ENCODE data around the gene HELZ. TPM values are rescaled to one million over a fixed set of nuclear protein-coding genes. Genes with fewer than 3 reads are reported as not detected.
"Not testable (repeated sequence)": the region's sequence is repeated elsewhere in the genome, so short reads cannot be mapped to it uniquely, and the experiment has no call there.

Gene HELZ
- total RNA-seq, 1 donor from 2014 or later, result 142 TPM

GRCh38 chr17:67145183-67145805 is 99.7 kb downstream of the HELZ start:
- DNase-seq (ENCODE audit: low spot score), result no peak

DNA sequence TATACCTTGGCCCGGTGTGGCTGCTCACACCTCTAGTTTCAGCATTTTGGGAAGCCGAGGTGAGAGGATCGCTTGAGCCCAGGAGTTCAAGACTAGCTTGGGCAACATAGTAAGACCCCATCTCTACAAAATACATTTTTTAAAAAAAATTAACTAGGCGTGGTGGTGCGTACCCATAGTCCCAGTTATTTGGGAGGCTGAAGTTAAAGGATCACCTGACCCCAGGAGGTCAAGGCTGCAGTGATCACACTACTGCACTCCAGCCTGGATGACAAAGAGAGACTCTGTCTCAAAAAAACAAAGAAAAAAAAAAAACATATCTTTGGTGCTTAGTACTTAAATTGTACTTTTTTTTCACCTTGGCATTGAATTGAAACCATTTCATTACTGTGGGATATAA is 101.7 kb downstream of the HELZ start:
- no peak for DNase-seq (ENCODE audit: low spot score)

DNA sequence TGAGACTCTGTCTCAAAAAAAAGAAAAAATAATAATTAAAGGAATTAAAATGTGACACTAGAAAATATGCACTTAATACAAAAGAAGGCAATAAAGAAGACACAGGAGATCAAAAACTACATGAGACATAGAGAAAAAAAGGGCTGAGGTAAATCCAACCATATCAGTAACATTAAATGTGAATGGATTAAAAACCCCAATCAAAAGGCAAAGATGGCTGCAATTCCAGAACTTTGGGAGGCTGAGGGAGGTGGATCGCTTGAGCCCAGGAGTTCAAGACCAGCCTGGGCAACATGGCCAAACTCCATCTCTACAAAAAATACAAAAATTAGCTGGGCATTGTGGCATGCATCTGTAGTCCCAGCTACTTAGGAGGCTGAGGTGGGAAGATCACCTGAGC is 103.0 kb downstream of the HELZ start:
- DNase-seq (ENCODE audit: low spot score), result not testable (repeated sequence)

DNA sequence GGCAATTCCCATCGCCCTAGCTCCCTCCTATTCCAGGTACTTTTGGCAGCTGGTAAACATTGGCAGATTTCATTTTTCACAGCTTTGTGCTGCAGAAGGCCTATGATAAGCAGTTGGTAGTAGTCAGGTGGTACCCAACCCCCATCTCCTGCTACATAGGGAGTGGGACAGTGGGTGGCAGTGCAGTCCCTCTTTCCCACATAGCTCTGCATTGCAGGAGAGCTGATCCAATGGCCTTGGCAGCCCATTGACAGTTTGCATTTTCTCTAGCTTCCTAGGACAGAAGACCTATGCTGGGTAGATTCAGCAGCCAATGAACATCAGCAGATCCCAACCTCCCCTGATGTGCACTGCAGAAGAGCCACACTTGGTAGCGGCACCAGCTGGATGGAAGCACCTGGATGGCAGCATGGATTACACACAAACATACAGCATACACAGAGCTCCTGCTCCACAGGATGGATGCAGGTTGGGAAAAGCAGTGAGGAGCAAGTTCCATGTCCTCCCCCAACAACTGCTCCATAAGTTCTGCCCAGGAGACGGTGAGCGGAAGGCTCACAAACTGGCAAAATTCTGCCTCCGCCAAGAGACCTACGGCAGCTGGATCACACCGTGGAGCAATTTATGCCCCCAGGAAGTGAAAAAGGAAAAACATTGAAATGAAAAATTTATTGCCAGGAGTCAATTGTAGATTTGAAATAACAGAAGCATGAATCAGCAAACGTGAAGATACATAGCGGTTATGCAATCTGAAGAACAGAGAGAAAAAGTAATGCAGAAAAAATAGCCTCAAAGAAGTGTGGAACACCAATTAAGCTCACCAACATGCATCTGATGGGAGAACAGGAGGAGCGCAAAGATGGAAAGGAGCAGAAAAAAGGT is 105.0 kb downstream of the HELZ start:
- DNase-seq (ENCODE audit: low spot score), result no peak

DNA sequence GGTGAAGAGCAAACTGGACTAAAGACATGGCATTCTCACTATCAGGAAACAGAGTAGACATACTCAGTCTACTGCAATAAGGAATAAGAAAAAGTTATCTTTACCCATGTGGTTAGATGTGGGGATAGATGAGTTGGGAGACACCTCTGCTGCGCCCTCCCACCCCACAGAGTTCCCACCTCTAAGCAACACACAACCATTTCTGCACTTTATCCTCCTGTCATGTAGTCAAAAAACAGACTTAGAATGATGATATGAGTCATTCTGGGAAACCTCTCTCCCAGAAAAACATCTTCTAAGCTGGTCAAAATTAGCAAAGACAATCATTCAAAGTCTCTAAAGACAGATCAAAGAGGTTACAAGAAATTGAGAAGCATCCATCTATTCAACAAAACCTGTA is 105.7 kb downstream of the HELZ start:
- DNase-seq (ENCODE audit: low spot score), result no peak

GRCh38 chr17:67138392-67138791 is 106.6 kb downstream of the HELZ start:
- no peak for DNase-seq (ENCODE audit: low spot score)

GRCh38 chr17:67137860-67138259 is 107.1 kb downstream of the HELZ start:
- DNase-seq (ENCODE audit: low spot score), result no peak

- DNase-seq (ENCODE audit: low spot score), result no peak
These were observed 108.0 kb downstream of the HELZ start for GRCh38 chr17:67137026-67137370.

GRCh38 chr17:67136191-67137025 is 108.6 kb downstream of the HELZ start:
- no peak for DNase-seq (ENCODE audit: low spot score)

DNA sequence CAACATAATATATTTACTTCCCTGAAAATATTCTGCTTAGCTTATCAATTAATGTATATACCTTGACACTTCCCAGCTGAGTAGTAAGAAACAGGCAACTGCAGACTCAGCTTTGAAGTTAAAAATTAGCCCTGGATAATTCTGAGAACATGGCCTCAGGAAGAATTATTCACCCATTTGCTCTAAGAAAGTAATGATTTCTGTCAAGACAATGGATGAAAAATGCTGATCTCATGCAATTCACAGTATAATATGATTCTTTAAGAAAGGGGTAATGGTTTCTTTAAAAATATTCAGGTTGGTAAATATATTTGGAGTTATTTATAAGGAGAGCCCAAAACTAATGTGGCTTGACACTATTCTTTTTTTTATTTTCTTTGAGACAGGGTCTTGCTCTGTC is 111.8 kb downstream of the HELZ start:
- DNase-seq (ENCODE audit: low spot score), result no peak

- no peak for DNase-seq (ENCODE audit: low spot score)
These were observed 112.6 kb downstream of the HELZ start for GRCh38 chr17:67132366-67132765.

GRCh38 chr17:67130768-67131167 is 114.2 kb downstream of the HELZ start:
- no peak for DNase-seq (ENCODE audit: low spot score)

DNA sequence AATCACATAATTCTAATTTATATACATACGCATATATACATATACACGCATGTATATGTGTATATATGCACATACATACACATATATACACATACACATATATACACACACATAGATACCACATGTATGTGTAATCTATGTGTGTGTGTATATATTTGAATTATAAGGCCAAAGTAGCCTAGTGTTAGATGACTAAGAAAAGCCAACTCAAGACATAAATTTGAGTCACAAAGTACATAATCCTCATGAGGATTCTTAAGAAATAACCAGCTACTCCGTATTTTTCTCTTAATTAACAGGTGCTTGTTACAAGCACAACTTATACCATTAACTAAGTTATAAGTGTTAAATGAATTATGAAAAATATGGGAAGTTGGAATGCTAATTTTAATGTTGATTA is 115.7 kb downstream of the HELZ start:
- DNase-seq (ENCODE audit: low spot score), result no peak

DNA sequence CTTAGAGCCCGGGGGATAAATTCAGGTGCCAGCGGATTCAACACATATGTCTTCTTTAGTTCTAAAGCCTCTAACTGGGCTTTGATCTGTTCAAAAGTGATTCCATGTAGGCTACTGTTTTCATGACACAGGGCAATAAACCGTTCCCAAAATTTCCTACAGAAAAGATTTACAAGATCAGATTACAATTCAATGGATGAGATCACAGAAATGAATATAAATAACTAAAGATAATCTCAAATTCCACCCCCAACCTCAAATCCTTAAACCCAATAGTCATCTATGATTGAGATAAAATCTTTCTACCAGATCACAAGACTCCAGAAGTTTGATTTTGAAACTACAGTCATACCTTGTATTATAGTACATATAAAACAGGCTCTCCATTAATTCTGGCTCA is 116.3 kb downstream of the HELZ start:
- DNase-seq (ENCODE audit: low spot score), result no peak

DNA sequence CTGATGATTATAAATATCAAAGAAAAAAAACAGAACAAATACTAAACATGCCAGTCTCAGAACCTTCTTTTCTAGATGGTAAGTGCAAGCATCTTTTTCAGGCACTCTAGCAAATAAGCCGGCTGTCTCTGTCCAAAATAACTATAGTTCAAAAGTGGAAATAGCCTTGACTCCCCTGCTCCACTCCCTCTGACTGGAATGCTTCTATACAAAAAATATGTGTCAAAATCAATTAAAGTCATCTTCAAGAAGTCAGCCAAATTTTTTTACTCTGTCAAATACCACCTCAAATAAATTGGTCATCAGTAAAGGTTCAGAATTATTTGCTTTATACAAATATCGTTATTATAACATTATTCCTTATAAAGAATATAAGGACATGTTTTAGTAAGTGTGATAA is 117.1 kb downstream of the HELZ start:
- DNase-seq (ENCODE audit: low spot score), result no peak

GRCh38 chr17:67126983-67127382 is 118.0 kb downstream of the HELZ start:
- DNase-seq (ENCODE audit: low spot score), result no peak

GRCh38 chr17:67126543-67126942 is 118.5 kb downstream of the HELZ start:
- not testable (repeated sequence) for DNase-seq (ENCODE audit: low spot score)

- no peak for DNase-seq (ENCODE audit: low spot score)
These were observed 119.1 kb downstream of the HELZ start for GRCh38 chr17:67125924-67126323.

DNA sequence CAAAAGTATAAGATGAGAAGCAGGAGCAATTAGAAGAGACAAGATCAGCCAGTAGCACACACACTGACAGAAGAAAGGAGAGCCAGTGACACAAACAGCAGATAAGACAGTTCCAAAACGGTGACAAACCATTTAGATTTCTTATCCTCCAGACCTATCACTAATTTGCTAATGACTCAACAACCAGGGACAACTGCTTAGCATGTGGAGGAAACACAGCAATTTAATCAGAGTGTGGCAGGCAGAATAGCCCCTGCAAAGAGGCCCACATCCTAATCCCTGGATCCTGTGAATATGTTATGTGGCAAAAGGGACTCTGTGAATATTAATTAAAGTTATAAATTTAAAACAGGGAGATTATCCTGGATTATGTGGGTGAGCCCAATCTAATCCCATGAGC is 119.6 kb downstream of the HELZ start:
- no peak for DNase-seq (ENCODE audit: low spot score)

DNA sequence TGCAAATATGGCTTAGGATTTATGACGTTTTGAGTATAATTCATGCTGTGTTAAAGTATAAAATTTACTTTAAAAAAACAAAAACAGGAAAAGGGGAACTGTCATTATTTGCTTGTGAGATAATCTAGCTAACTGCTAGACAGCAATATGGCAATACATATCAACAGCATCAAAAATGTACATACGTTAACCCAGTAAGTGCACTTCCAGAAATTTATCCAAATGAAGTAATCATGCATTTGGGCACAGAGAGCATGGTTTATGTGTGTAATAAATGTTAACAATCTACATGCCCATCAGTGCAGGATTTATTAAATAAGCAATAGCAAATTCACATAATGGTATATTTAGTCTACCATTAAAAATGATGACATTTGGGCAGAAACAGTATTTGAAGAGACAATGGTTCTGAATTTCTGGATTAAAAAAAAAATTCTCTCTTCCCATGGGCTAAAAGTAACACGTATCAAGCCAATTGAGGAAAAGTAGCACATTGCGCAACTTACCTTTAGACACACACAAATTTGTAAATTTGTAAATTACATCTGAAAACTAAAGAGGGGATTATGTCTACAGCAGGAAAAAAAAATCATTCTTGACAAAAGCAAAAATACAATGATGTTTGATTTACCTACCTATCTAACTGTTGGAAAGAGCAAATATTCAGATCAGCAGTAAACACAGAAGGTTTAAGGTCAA is 120.4 kb downstream of the HELZ start:
- DNase-seq (ENCODE audit: low spot score), result no peak

- no peak for DNase-seq (ENCODE audit: low spot score)
These were observed 121.3 kb downstream of the HELZ start for GRCh38 chr17:67123699-67124098.
